Epithelial cell of prostate (primary cell): Measurements from ENCODE around the gene POLR1H.

Experiments
- DNase-seq: peaks from one replicate; pipeline ENCODE4 v3.0.0-alpha.2; 2011; ENCODE audit warnings: low read depth, low spot score
- H3K27ac ChIP-seq: fragments of 450-650 bp; 2 replicates; pipeline ENCODE4 v1.5.1; 2017; ENCODE audit warnings: mild to moderate bottlenecking

Gene POLR1H

GRCh38 chr6:30091577-30092381 is 30.7 kb downstream of the POLR1H start:
- no peak for DNase-seq
- H3K27ac ChIP-seq = peak overlapping the region; percentile 54

- H3K27ac ChIP-seq = no peak overlapping the region
- DNase-seq = no peak
Measured at GRCh38 chr6:30092852-30093543, 31.9 kb downstream of the POLR1H start.

- DNase-seq = no peak
- H3K27ac ChIP-seq = no peak overlapping the region
Measured at GRCh38 chr6:30093951-30094661, 33.0 kb downstream of the POLR1H start.

- no peak for DNase-seq
- H3K27ac ChIP-seq = no peak overlapping the region
Measured at GRCh38 chr6:30096829-30097228, 35.8 kb downstream of the POLR1H start.

- no peak overlapping the region for H3K27ac ChIP-seq
- peak; percentile 14 for DNase-seq
Measured at GRCh38 chr6:30097902-30098768, 37.1 kb downstream of the POLR1H start.

GRCh38 chr6:30100154-30100553 is 39.1 kb downstream of the POLR1H start:
- H3K27ac ChIP-seq = peak overlapping the region; percentile 61
- DNase-seq = no peak

GRCh38 chr6:30100585-30101443 is 39.7 kb downstream of the POLR1H start:
- DNase-seq = peak; percentile 5

GRCh38 chr6:30101444-30102413 is 40.7 kb downstream of the POLR1H start:
- DNase-seq = peak; percentile 20
- H3K27ac ChIP-seq = peak overlapping the region; percentile 61

More at GRCh38 chr6:30100585-30101443, 39.7 kb downstream of the POLR1H start:
- peak overlapping the region; percentile 61 for H3K27ac ChIP-seq

- H3K27ac ChIP-seq = peak overlapping the region; percentile 61
- no peak for DNase-seq
Measured at GRCh38 chr6:30102414-30102969, 41.4 kb downstream of the POLR1H start.

- DNase-seq = peak; percentile 29
- H3K27ac ChIP-seq = peak overlapping the region; percentile 61
Measured at GRCh38 chr6:30102970-30103871, 42.2 kb downstream of the POLR1H start.

GRCh38 chr6:30103872-30104179 is 42.8 kb downstream of the POLR1H start:
- DNase-seq = no peak
- H3K27ac ChIP-seq = no peak overlapping the region

- H3K27ac ChIP-seq = no peak overlapping the region
- DNase-seq = no peak
Measured at GRCh38 chr6:30104661-30105060, 43.6 kb downstream of the POLR1H start.

GRCh38 chr6:30111266-30111856 is 50.3 kb downstream of the POLR1H start:
- no peak for DNase-seq
- H3K27ac ChIP-seq = no peak overlapping the region

GRCh38 chr6:30112402-30112994 is 51.4 kb downstream of the POLR1H start:
- no peak for DNase-seq
- no peak overlapping the region for H3K27ac ChIP-seq

- no peak for DNase-seq
- H3K27ac ChIP-seq = no peak within 1 kb of the TSS
Measured at GRCh38 chr6:30113003-30113759, 52.1 kb downstream of the POLR1H start, which contains the start of gene TRIM31. TRIM31 (minus strand) TSS chr6:30113090; CDS start chr6:30112805, 285 bp downstream.
